ENCODE results near the gene PIP5KL1.

Gene PIP5KL1

GRCh38 chr9:127930231-127931091 is at the start of gene PIP5KL1:
TSS of gene PIP5KL1 (minus strand) at chr9:127930777. CDS start at chr9:127930752, 25 bp downstream.
- ATAC-seq = peak; percentile 64 to 70

GRCh38 chr9:127980060-127980705 is 49.6 kb upstream of the PIP5KL1 start:
- peak; percentile 11 to 16 for ATAC-seq

- no peak for ATAC-seq
Measured at GRCh38 chr9:127979333-127980059, 48.9 kb upstream of the PIP5KL1 start.

GRCh38 chr9:127979015-127979332 is 48.4 kb upstream of the PIP5KL1 start:
- no peak for ATAC-seq

- ATAC-seq = no peak
Measured at GRCh38 chr9:127977884-127978647, 47.5 kb upstream of the PIP5KL1 start.

- ATAC-seq = peak in 1 of 2 donors; percentile 5
Measured at GRCh38 chr9:127977009-127977883, 46.7 kb upstream of the PIP5KL1 start.

- ATAC-seq = no peak
Measured at GRCh38 chr9:127976498-127976897, 45.9 kb upstream of the PIP5KL1 start.

GRCh38 chr9:127975376-127976315 is 45.1 kb upstream of the PIP5KL1 start:
- ATAC-seq = no peak

GRCh38 chr9:127974769-127975261 is 44.2 kb upstream of the PIP5KL1 start:
- ATAC-seq = no peak

GRCh38 chr9:127974001-127974768 is 43.6 kb upstream of the PIP5KL1 start:
- no peak for ATAC-seq

- no peak for ATAC-seq
Measured at GRCh38 chr9:127973169-127974000, 42.8 kb upstream of the PIP5KL1 start.

- no peak for ATAC-seq
Measured at GRCh38 chr9:127972236-127972871, 41.8 kb upstream of the PIP5KL1 start.

GRCh38 chr9:127971357-127972235 is 41.0 kb upstream of the PIP5KL1 start:
- no peak for ATAC-seq

- peak; percentile 91 to 92 for ATAC-seq
Measured at GRCh38 chr9:127970401-127971313, 40.1 kb upstream of the PIP5KL1 start.

GRCh38 chr9:127968700-127969383 is 38.3 kb upstream of the PIP5KL1 start:
- ATAC-seq = no peak
